Activated T-helper 1 cell treated with Interleukin-2 at 50 U/mL for 16 hours (primary cell): ENCODE measurements around the gene AXDND1.
"Not testable (repeated sequence)": the region's sequence is repeated elsewhere in the genome, so short reads cannot be mapped to it uniquely, and the experiment has no call there.

Source experiments
- DNase-seq: peaks from one replicate; pipeline ENCODE4 v3.0.0-alpha.2; 2020; ENCODE audit warnings: low read depth

The AXDND1 gene

GRCh38 chr1:179366093-179366800, 476 bp downstream of the AXDND1 start:
- no peak for DNase-seq

- DNase-seq = no peak
Observed at GRCh38 chr1:179369751-179370341, 4.1 kb downstream of the AXDND1 start.

GRCh38 chr1:179372160-179372559, 6.4 kb downstream of the AXDND1 start:
- no peak for DNase-seq

GRCh38 chr1:179376223-179376622, 10.5 kb downstream of the AXDND1 start:
- DNase-seq = no peak

GRCh38 chr1:179380299-179380698, 14.5 kb downstream of the AXDND1 start:
- DNase-seq = no peak

- no peak for DNase-seq
Observed at GRCh38 chr1:179384027-179384426, 18.3 kb downstream of the AXDND1 start.

GRCh38 chr1:179385510-179385909, 19.7 kb downstream of the AXDND1 start:
- no peak for DNase-seq

- no peak for DNase-seq
Observed at GRCh38 chr1:179393721-179394120, 27.9 kb downstream of the AXDND1 start.

GRCh38 chr1:179399399-179399798, 33.6 kb downstream of the AXDND1 start:
- DNase-seq = not testable (repeated sequence)

- not testable (repeated sequence) for DNase-seq
Observed at GRCh38 chr1:179417760-179418159, 52.0 kb downstream of the AXDND1 start.

GRCh38 chr1:179418706-179419105, 52.9 kb downstream of the AXDND1 start:
- not testable (repeated sequence) for DNase-seq

GRCh38 chr1:179424610-179425009, 58.8 kb downstream of the AXDND1 start:
- DNase-seq = no peak

GRCh38 chr1:179425186-179425585, 59.4 kb downstream of the AXDND1 start:
- no peak for DNase-seq

- no peak for DNase-seq
Observed at GRCh38 chr1:179437171-179437570, 71.4 kb downstream of the AXDND1 start.

- not testable (repeated sequence) for DNase-seq
Observed at GRCh38 chr1:179439646-179440045, 73.9 kb downstream of the AXDND1 start.

GRCh38 chr1:179440301-179440700, 74.5 kb downstream of the AXDND1 start:
- not testable (repeated sequence) for DNase-seq

GRCh38 chr1:179440971-179441370, 75.2 kb downstream of the AXDND1 start:
- no peak for DNase-seq

- DNase-seq = no peak
Observed at GRCh38 chr1:179441501-179441900, 75.7 kb downstream of the AXDND1 start.

GRCh38 chr1:179442846-179443245, 77.1 kb downstream of the AXDND1 start:
- not testable (repeated sequence) for DNase-seq

- no peak for DNase-seq
Observed at GRCh38 chr1:179445593-179445992, 79.8 kb downstream of the AXDND1 start.

GRCh38 chr1:179447489-179447888, 81.7 kb downstream of the AXDND1 start:
- DNase-seq = no peak

GRCh38 chr1:179448437-179449149, 82.8 kb downstream of the AXDND1 start:
- no peak for DNase-seq

- DNase-seq = not testable (repeated sequence)
Observed at GRCh38 chr1:179459606-179460206, 93.9 kb downstream of the AXDND1 start.
